K562 (cell line): ENCODE measurements around the gene TMEFF2. TPM values are rescaled to one million over a fixed set of nuclear protein-coding genes. Genes with fewer than 3 reads are reported as not detected.

Experiments used
- ATAC-seq: fragments of 200-7000 bp; cut with Tn5 transposase; 3 replicates; pipeline ENCODE4 v1.9.1; 2020; ENCODE audit warnings: moderate library complexity
- BruUV-seq: library from RNA; stranded (reverse); fragments of 400-500 nt; replicated peaks from 2 replicates; lab custom pipeline; 2021; lab: Mats Ljungman, UMichigan
- CTCF ChIA-PET: fragments of 300-600 bp; formaldehyde crosslinking; extraction: SDS; loops from one replicate; lab custom pipeline; 2021; ENCODE audit warnings: low intra/inter-chr PET ratio; lab: Yijun Ruan, JAX
- POLR2A ChIA-PET: fragments of 300-600, 350-650 bp; sonication (Branson Sonifier 250); formaldehyde crosslinking; extraction: SDS; loops from one replicate; lab custom pipeline; 2021; ENCODE audit warnings: antibody characterized with exemption, inconsistent platforms; lab: Yijun Ruan, JAX
- DNase-seq, 4 experiments: peaks; one replicate each; pipeline versions ENCODE4 v3.0.0 to v3.0.0-alpha.2; 2011 to 2018; ENCODE audit warnings: low spot score in 3 of 4, mixed read lengths in 3 of 4; ENCODE audit errors: extremely low read depth in 1 of 4
- FAIRE-seq: peaks from 2 replicates; lab custom pipeline; 2011; peaks lifted over from hg19 to GRCh38; lab: Jason Lieb, UNC
- H2AFZ ChIP-seq: 2 replicates; pipeline ENCODE4 v1.6.0; 2011; ENCODE audit warnings: low read depth, low read length, control low read depth, inconsistent platforms
- H3K27ac ChIP-seq: fragments of 200-600 bp; 3 replicates; pipeline ENCODE4 v1.8.0; 2011; ENCODE audit warnings: low read depth, mild to moderate bottlenecking, control low read depth, inconsistent platforms, low read length, moderate library complexity, mixed read lengths; ENCODE audit errors: extremely low read depth
- H3K27me3 ChIP-seq, 2 experiments: fragments of 300-600 bp in 1 of 2; 2 replicates in 1 of 2; 3 replicates in 1 of 2; pipeline versions ENCODE4 v1.6.0 to v1.8.0; 2011; ENCODE audit warnings: inconsistent platforms in 2 of 2, low read length in 2 of 2, mild to moderate bottlenecking in 1 of 2, mixed read lengths in 1 of 2, moderate library complexity in 1 of 2; ENCODE audit not compliant: control insufficient read depth in 2 of 2, insufficient read depth in 2 of 2
- H3K36me3 ChIP-seq: fragments of 300-600 bp; 3 replicates; pipeline ENCODE4 v1.8.0; 2011; ENCODE audit warnings: mild to moderate bottlenecking, low read length, inconsistent platforms; ENCODE audit not compliant: control insufficient read depth, insufficient read depth
- H3K4me1 ChIP-seq, 2 experiments: fragments of 200-600 bp in 1 of 2; replicated peaks in 1 of 2; 2 replicates in 1 of 2; 3 replicates in 1 of 2; pipeline versions ENCODE4 v1.5.1 to v1.8.0; 2011; ENCODE audit warnings: inconsistent platforms in 2 of 2, low read length in 2 of 2, mild to moderate bottlenecking in 1 of 2, mixed read lengths in 1 of 2, moderate library complexity in 1 of 2; ENCODE audit not compliant: control insufficient read depth in 2 of 2, insufficient read depth in 2 of 2
- H3K4me2 ChIP-seq: 2 replicates; pipeline ENCODE4 v1.6.1; 2011; ENCODE audit warnings: low read length, control low read depth, inconsistent platforms, mixed read lengths; ENCODE audit not compliant: insufficient read depth
- H3K4me3 ChIP-seq: fragments of 200-600 bp; sonication (generic), shearing (Covaris generic); 2 replicates; pipeline ENCODE4 v1.5.1; 2016; ENCODE audit warnings: control low read depth, inconsistent platforms
- H3K79me2 ChIP-seq: fragments of 200-600 bp; 3 replicates; pipeline ENCODE4 v1.8.0; 2011; ENCODE audit warnings: low read length, inconsistent platforms; ENCODE audit not compliant: control insufficient read depth, insufficient read depth
- H3K9ac ChIP-seq, 2 experiments: 2 replicates each; pipeline versions ENCODE4 v1.6.0 to v1.6.1; 2011; ENCODE audit warnings: low read depth in 2 of 2, low read length in 2 of 2, control low read depth in 1 of 2, inconsistent platforms in 1 of 2, mild to moderate bottlenecking in 1 of 2, mixed read lengths in 1 of 2; ENCODE audit not compliant: insufficient read depth in 1 of 2
- H3K9me1 ChIP-seq: one replicate; pipeline ENCODE4 v1.6.0; 2011; ENCODE audit warnings: inconsistent platforms, mild to moderate bottlenecking, low read length, moderate library complexity; ENCODE audit not compliant: control insufficient read depth, insufficient read depth
- H3K9me3 ChIP-seq: replicated peaks from 2 replicates; pipeline ENCODE4 v1.5.1; 2011; ENCODE audit warnings: low read depth, low read length, inconsistent platforms; ENCODE audit not compliant: control insufficient read depth, insufficient read depth
- H4K20me1 ChIP-seq: replicated peaks from 2 replicates; pipeline ENCODE4 v1.6.1; 2011; ENCODE audit warnings: low read length, inconsistent platforms, mixed read lengths; ENCODE audit not compliant: control insufficient read depth, insufficient read depth
- ATF1 ChIP-seq, 2 experiments: fragments of 450-650 bp in 1 of 2; IDR thresholded peaks; 2 replicates each; pipeline ENCODE4 v1.6.1; 2016; ENCODE audit warnings: missing compliant biosample characterization in 1 of 2, missing genetic modification characterization in 1 of 2
- ATF4 ChIP-seq: fragments of 450-650 bp; formaldehyde crosslinking; IDR thresholded peaks from 2 replicates; pipeline ENCODE4 v1.4.0; 2022; ENCODE audit warnings: mild to moderate bottlenecking, moderate library complexity
- ATF7 ChIP-seq: fragments of 450-650 bp; IDR thresholded peaks from 2 replicates; pipeline ENCODE4 v1.7.1; 2014; ENCODE audit warnings: mild to moderate bottlenecking, moderate library complexity
- CBFA2T3 ChIP-seq: fragments of 450-650 bp; IDR thresholded peaks from 2 replicates; pipeline ENCODE4 v1.6.1; 2017
- DPF2 ChIP-seq: fragments of 450-650 bp; IDR thresholded peaks from 2 replicates; pipeline ENCODE4 v1.6.1; 2016
- FOXJ2 ChIP-seq: fragments of 200-800 bp; sonication (Bioruptor generic); IDR thresholded peaks from 2 replicates; pipeline ENCODE4 v1.6.1; 2016; ENCODE audit warnings: missing genetic modification characterization, missing compliant biosample characterization
- HDAC6 ChIP-seq: IDR thresholded peaks from 2 replicates; pipeline ENCODE4 v1.6.1; 2012; ENCODE audit warnings: low read depth, mild to moderate bottlenecking, control low read depth, inconsistent platforms, low read length, moderate library complexity
- JUNB ChIP-seq: fragments of 450-650 bp; formaldehyde crosslinking; conservative IDR thresholded peaks from 2 replicates; pipeline ENCODE4 v1.4.0; 2020; ENCODE audit warnings: mild to moderate bottlenecking
- KLF16 ChIP-seq: IDR thresholded peaks from 2 replicates; pipeline ENCODE4 v1.6.1; 2016; ENCODE audit warnings: antibody characterized with exemption
- MAFG ChIP-seq: fragments of 450-650 bp; conservative IDR thresholded peaks from 2 replicates; pipeline ENCODE4 v1.6.1; 2016; ENCODE audit warnings: missing genetic modification characterization, missing compliant biosample characterization
- NFE2 ChIP-seq: IDR thresholded peaks from 2 replicates; pipeline ENCODE4 v1.6.1; 2014; ENCODE audit warnings: antibody characterized with exemption, low read depth
- PREB ChIP-seq: sonication (generic); formaldehyde crosslinking; IDR thresholded peaks from 2 replicates; pipeline ENCODE4 v1.8.1; 2023; ENCODE audit warnings: mild to moderate bottlenecking, missing genetic modification reagents
- PTTG1 ChIP-seq: fragments of 450-650 bp; IDR thresholded peaks from 2 replicates; pipeline ENCODE4 v1.6.1; 2016; ENCODE audit warnings: low read depth, mild to moderate bottlenecking, missing genetic modification characterization, missing compliant biosample characterization
- RNF219 ChIP-seq: fragments of 250-450 bp; sonication (Bioruptor Pico); IDR thresholded peaks from 2 replicates; pipeline ENCODE4 v1.5.0; 2022; ENCODE audit warnings: mild to moderate bottlenecking
- SETDB1 ChIP-seq: IDR thresholded peaks from one replicate; pipeline ENCODE4 v1.6.1; 2012; ENCODE audit warnings: low read length, control low read depth, inconsistent platforms
- SRSF9 ChIP-seq: fragments of 200-400 bp; formaldehyde crosslinking; IDR thresholded peaks from 2 replicates; pipeline ENCODE4 v1.6.1; 2017; ENCODE audit warnings: low read depth, low read length, borderline replicate concordance
- ZC3H4 ChIP-seq: sonication (generic); formaldehyde crosslinking; IDR thresholded peaks from 2 replicates; pipeline ENCODE4 v1.9.0; 2021; ENCODE audit warnings: missing genetic modification reagents, borderline replicate concordance
- ZNF124 ChIP-seq: sonication (generic); formaldehyde crosslinking; IDR thresholded peaks from 2 replicates; pipeline ENCODE4 v1.8.1; 2022; ENCODE audit warnings: missing genetic modification reagents
- ZNF717 ChIP-seq: fragments of 250-450 bp; sonication (Bioruptor Pico); IDR thresholded peaks from 2 replicates; pipeline ENCODE4 v1.5.0; 2021
- ZNF785 ChIP-seq: fragments of 250-450 bp; sonication (Bioruptor Pico); IDR thresholded peaks from 2 replicates; pipeline ENCODE4 v1.4.0; 2020; ENCODE audit warnings: mild to moderate bottlenecking
- WGBS: fragments of 100-300 bp; shearing (Covaris generic); methylation state at CpG from one replicate; pipeline ENCODE4 v1.1.6; 2016; ENCODE audit warnings: low coverage, mixed read lengths; ENCODE audit not compliant: insufficient coverage; ENCODE audit errors: missing lambda C conversion rate; 5-methylcytosine and 5-hydroxymethylcytosine counted together
- in situ Hi-C: fragments of 300-500 bp; cut with MboI; formaldehyde crosslinking; loops from 4 replicates; pipeline ENCODE4 v1.15.0; 2018; ENCODE audit warnings: inconsistent platforms, mixed read lengths
- intact Hi-C: fragments of 100-400 bp; cut with micrococcal nuclease; formaldehyde crosslinking; loops from 2 replicates; pipeline ENCODE4 v1.14.2; 2022
- polyA plus RNA-seq, 8 experiments: library from polyadenylated mRNA; depleted of rRNA in 4 of 8; stranded (reverse) in 5 of 8; unstranded in 3 of 8; fragments of >200 nt; fragmentation: Nextera tagmentation in 2 of 8; fragmentation: Illumina TruSeq in 1 of 8; extraction: Ambion mirVana in 2 of 8; extraction: Trizol in 1 of 8; gene quantifications; 2 replicates each; pipeline versions ENCODE4 v1.2.1 to v1.2.3, GENCODE V29; 2011 to 2014; ENCODE audit warnings: inconsistent platforms in 1 of 8, missing spikeins in 1 of 8
- total RNA-seq, 7 experiments: library from RNA; depleted of rRNA in 6 of 7; stranded (reverse); fragments of >200 nt in 6 of 7; fragmentation: Illumina TruSeq in 2 of 7; extraction: Trizol in 2 of 7; gene quantifications; 2 replicates each; pipeline versions ENCODE4 v1.2.1 to v1.2.3, GENCODE V29; 2011 to 2021; ENCODE audit warnings: low replicate concordance in 1 of 7

Gene TMEFF2
- total and polyA plus RNA-seq, 9 of the 15 experiments (the other 6 are each of a cell fraction or from before 2014, with no cell fraction given), result 1.4 TPM; not detected in 8

GRCh38 chr2:191951832-191952231 is 242.9 kb downstream of the TMEFF2 start (continued):
- TF ChIP-seq RNF219 (CRISPR knock-in tag) (no peak), HDAC6 (no peak), SETDB1 (no peak), MAFG (tag) (no peak)

GRCh38 chr2:191951376-191951775 is 243.4 kb downstream of the TMEFF2 start:
- no peak for DNase-seq
- intact Hi-C loops (no loop called here), in situ Hi-C loops (no loop called here)
- H3K79me2 ChIP-seq, result no peaks in the 10 kb centered on the region
- no peaks in the 10 kb centered on the region for H3K27me3 ChIP-seq
- POLR2A ChIA-PET, result interaction anchor here (0.7 kb wide), 1 partner anchor 13 kb away, joined by 3 read pairs; no protein-coding TSS in a partner anchor
- no peak for FAIRE-seq
- no peak for ATAC-seq
- H3K36me3 ChIP-seq, result peaks cover 2% of the 10 kb centered on the region; the same call in 1 of the 3 replicates
- H3K4me3 ChIP-seq, result no peak overlapping the region
- WGBS, result 13% methylated on average over 1 of the region's 1 CpG
- CTCF ChIA-PET, result no interaction called here
- H3K9me3 ChIP-seq, result no peaks in the 10 kb centered on the region
- BruUV-seq, result no TSS peak
- peaks cover 0 to 12% of the 10 kb centered on the region in 2 experiments; a peak in 2 of 5 replicates for H3K4me1 ChIP-seq
- no peak overlapping the region for H3K9ac ChIP-seq
- H4K20me1 ChIP-seq, result no peaks in the 10 kb centered on the region
- no peak for TF ChIP-seq ATF7
- no peak for TF ChIP-seq KLF16
- no peak for TF ChIP-seq JUNB (CRISPR knock-in tag)
- TF ChIP-seq NFE2, result no peak
- no peak for TF ChIP-seq ZNF717 (CRISPR knock-in tag)
- TF ChIP-seq ZC3H4 (CRISPR knock-in tag), result no peak
- no peak for TF ChIP-seq FOXJ2 (tag)
- no peak for TF ChIP-seq ATF4
- no peak for TF ChIP-seq SRSF9
- no peak for TF ChIP-seq PREB (CRISPR knock-in tag)
- TF ChIP-seq DPF2, result no peak
- TF ChIP-seq ATF1 (CRISPR knock-in tag; IDR thresholded peaks at IDR 0.05), result no peak
- TF ChIP-seq ATF1 (tag; IDR thresholded peaks at IDR 0.05), result no peak
- no peak for TF ChIP-seq ZNF124 (CRISPR knock-in tag)
- TF ChIP-seq PTTG1 (tag), result no peak
- TF ChIP-seq CBFA2T3, result no peak
- no peak for TF ChIP-seq ZNF785 (CRISPR knock-in tag)
- H3K4me2 ChIP-seq, result no peak overlapping the region
- H2AFZ ChIP-seq, result peak overlapping the region; percentile 10; the same call in 1 of the 2 replicates
- H3K9me1 ChIP-seq, result no peaks in the 10 kb centered on the region
- H3K27ac ChIP-seq, result no peak overlapping the region; the same call in 2 of the 3 replicates
